IMR-90 (cell line): ENCODE measurements around the gene SLC16A2. TPM values are rescaled to one million over a fixed set of nuclear protein-coding genes. Genes with fewer than 3 reads are reported as not detected.

Source experiments
- ATAC-seq: fragments of 200-7000 bp; cut with Tn5 transposase; 2 replicates; pipeline ENCODE4 v1.9.1; 2020; ENCODE audit warnings: low read depth, mild to moderate bottlenecking, moderate library complexity
- BruUV-seq: library from RNA; stranded (reverse); fragments of 400-500 nt; replicated peaks from 2 replicates; lab custom pipeline; 2021; lab: Mats Ljungman, UMichigan
- CTCF ChIA-PET: fragments of 300-600 bp; formaldehyde crosslinking; extraction: SDS; loops from one replicate; lab custom pipeline; 2021; ENCODE audit warnings: antibody characterized with exemption; lab: Yijun Ruan, JAX
- POLR2A ChIA-PET: fragments of 300-600 bp; sonication (Branson Sonifier 250); formaldehyde crosslinking; loops from one replicate; lab custom pipeline; 2022; ENCODE audit warnings: antibody characterized with exemption; ENCODE audit not compliant: unreplicated experiment; lab: Charles Lee
- DNase-seq: peaks from one replicate; pipeline ENCODE4 v3.0.0; 2013
- H2AFZ ChIP-seq: replicated peaks from 2 replicates; pipeline ENCODE3; 2013; ENCODE audit warnings: low read length, mild to moderate bottlenecking; ENCODE audit not compliant: poor library complexity
- H2AK5ac ChIP-seq: 2 replicates; pipeline ENCODE4 v1.6.1; 2013; ENCODE audit warnings: low read depth, low read length, inconsistent platforms
- H2AK9ac ChIP-seq: replicated peaks from 2 replicates; pipeline ENCODE3; 2013; ENCODE audit warnings: mild to moderate bottlenecking, low read depth, low read length, moderate library complexity; ENCODE audit not compliant: poor library complexity
- H2BK120ac ChIP-seq: 2 replicates; pipeline ENCODE4 v1.6.1; 2013; ENCODE audit warnings: low read depth, low read length, inconsistent platforms
- H2BK15ac ChIP-seq: 3 replicates; pipeline ENCODE4 v1.6.1; 2013; ENCODE audit warnings: low read depth, low read length, inconsistent platforms
- H2BK20ac ChIP-seq: 2 replicates; pipeline ENCODE4 v1.6.1; 2013; ENCODE audit warnings: low read depth, mild to moderate bottlenecking, inconsistent platforms, low read length, moderate library complexity
- H2BK5ac ChIP-seq: 2 replicates; pipeline ENCODE4 v1.6.1; 2013; ENCODE audit warnings: mild to moderate bottlenecking, low read depth, low read length, inconsistent platforms; ENCODE audit not compliant: poor library complexity, severe bottlenecking
- H3K14ac ChIP-seq: replicated peaks from 2 replicates; pipeline ENCODE4 v1.6.1; 2013; ENCODE audit warnings: low read depth, low read length, inconsistent platforms
- H3K18ac ChIP-seq: 2 replicates; pipeline ENCODE4 v1.6.1; 2013; ENCODE audit warnings: low read depth, low read length, control low read depth
- H3K23ac ChIP-seq: 2 replicates; pipeline ENCODE4 v1.6.1; 2013; ENCODE audit warnings: low read depth, low read length, inconsistent platforms
- H3K27ac ChIP-seq: 2 replicates; pipeline ENCODE4 v1.5.1; 2013; ENCODE audit warnings: mild to moderate bottlenecking, control low read depth, low read length; ENCODE audit not compliant: insufficient read depth
- H3K27me3 ChIP-seq: 2 replicates; pipeline ENCODE4 v1.6.1; 2013; ENCODE audit warnings: low read length; ENCODE audit not compliant: control insufficient read depth, insufficient read depth
- H3K36me3 ChIP-seq: 2 replicates; pipeline ENCODE4 v1.6.1; 2013; ENCODE audit warnings: low read length, mixed read lengths; ENCODE audit not compliant: control insufficient read depth, insufficient read depth
- H3K4ac ChIP-seq: 2 replicates; pipeline ENCODE4 v1.6.1; 2013; ENCODE audit warnings: low read depth, low read length, inconsistent platforms
- H3K4me1 ChIP-seq: 2 replicates; pipeline ENCODE4 v1.6.1; 2013; ENCODE audit warnings: low read length, mixed read lengths; ENCODE audit not compliant: control insufficient read depth, insufficient read depth
- H3K4me2 ChIP-seq: 2 replicates; pipeline ENCODE4 v1.6.1; 2013; ENCODE audit warnings: low read depth, mild to moderate bottlenecking, control low read depth, low read length, moderate library complexity
- H3K4me3 ChIP-seq: 2 replicates; pipeline ENCODE4 v1.5.1; 2013; ENCODE audit warnings: low read depth, mild to moderate bottlenecking, control low read depth, low read length, moderate library complexity; ENCODE audit not compliant: insufficient read depth
- H3K56ac ChIP-seq: 2 replicates; pipeline ENCODE4 v1.6.1; 2013; ENCODE audit warnings: low read length, inconsistent platforms; ENCODE audit not compliant: insufficient read depth; ENCODE audit errors: extremely low read depth
- H3K79me1 ChIP-seq, 2 experiments: 2 replicates each; pipeline ENCODE4 v1.6.1; 2013; ENCODE audit warnings: low read length in 2 of 2, inconsistent platforms in 1 of 2, low read depth in 1 of 2
- H3K9ac ChIP-seq: 2 replicates; pipeline ENCODE4 v1.6.1; 2013; ENCODE audit warnings: low read depth, low read length, control low read depth
- H3K9me1 ChIP-seq: 2 replicates; pipeline ENCODE4 v1.6.1; 2013; ENCODE audit warnings: low read length, inconsistent platforms; ENCODE audit not compliant: insufficient read depth
- H3K9me3 ChIP-seq: 2 replicates; pipeline ENCODE4 v1.6.1; 2013; ENCODE audit warnings: low read length; ENCODE audit not compliant: control insufficient read depth, insufficient read depth
- H4K20me1 ChIP-seq: 2 replicates; pipeline ENCODE4 v1.6.1; 2013; ENCODE audit warnings: low read length, inconsistent platforms; ENCODE audit not compliant: insufficient read depth
- H4K5ac ChIP-seq: 2 replicates; pipeline ENCODE4 v1.6.1; 2013; ENCODE audit warnings: mild to moderate bottlenecking, low read depth, low read length, control low read depth
- H4K8ac ChIP-seq, 2 experiments: 2 replicates each; pipeline ENCODE4 v1.6.1; 2013; ENCODE audit warnings: low read depth in 2 of 2, low read length in 2 of 2, control low read depth in 1 of 2, inconsistent platforms in 1 of 2
- H4K91ac ChIP-seq: 2 replicates; pipeline ENCODE4 v1.6.1; 2013; ENCODE audit warnings: low read depth, low read length, inconsistent platforms; ENCODE audit not compliant: insufficient read depth
- BHLHE40 ChIP-seq: fragments of 150-350 bp; IDR thresholded peaks from 2 replicates; pipeline ENCODE4 v1.6.1; 2016; ENCODE audit warnings: mild to moderate bottlenecking, low read depth, low read length
- CEBPB ChIP-seq: IDR thresholded peaks from 2 replicates; pipeline ENCODE4 v1.6.1; 2012; ENCODE audit warnings: low read depth, low read length, improper control_type of control experiment
- CHD1 ChIP-seq: IDR thresholded peaks from 2 replicates; pipeline ENCODE4 v1.6.1; 2012; ENCODE audit warnings: low read depth, low read length, improper control_type of control experiment
- CTCF ChIP-seq: conservative IDR thresholded peaks from 2 replicates; pipeline ENCODE4 v1.5.1; 2012; ENCODE audit warnings: mild to moderate bottlenecking, low read depth, low read length, improper control_type of control experiment
- ELK1 ChIP-seq: fragments of 150-350 bp; IDR thresholded peaks from 2 replicates; pipeline ENCODE4 v1.6.1; 2016; ENCODE audit warnings: low read depth, mild to moderate bottlenecking, low read length, moderate library complexity, borderline replicate concordance
- MAZ ChIP-seq: IDR thresholded peaks from 2 replicates; pipeline ENCODE4 v1.6.1; 2012; ENCODE audit warnings: low read depth, mild to moderate bottlenecking, low read length, improper control_type of control experiment, moderate library complexity, borderline replicate concordance
- MXI1 ChIP-seq: IDR thresholded peaks from 2 replicates; pipeline ENCODE4 v1.6.1; 2012; ENCODE audit warnings: low read depth, mild to moderate bottlenecking, low read length, moderate library complexity, borderline replicate concordance
- RAD21 ChIP-seq: IDR thresholded peaks from 2 replicates; pipeline ENCODE4 v1.6.1; 2012; ENCODE audit warnings: low read length, improper control_type of control experiment
- RCOR1 ChIP-seq: IDR thresholded peaks from 2 replicates; pipeline ENCODE4 v1.6.1; 2012; ENCODE audit warnings: mild to moderate bottlenecking, low read length, improper control_type of control experiment; ENCODE audit not compliant: insufficient replicate concordance
- SMC3 ChIP-seq: fragments of 150-350 bp; IDR thresholded peaks from 2 replicates; pipeline ENCODE4 v1.6.1; 2016; ENCODE audit warnings: low read depth, mild to moderate bottlenecking, antibody characterized with exemption, low read length, moderate library complexity
- USF2 ChIP-seq: fragments of 150-350 bp; IDR thresholded peaks from 2 replicates; pipeline ENCODE4 v1.6.1; 2017; ENCODE audit warnings: mild to moderate bottlenecking, antibody characterized with exemption, low read length, low read depth
- WGBS, 2 experiments: methylation state at CpG; one replicate each; pipeline versions ENCODE4 v1.1.5 to v1.1.7; 2013; ENCODE audit warnings: missing lambda C conversion rate in 2 of 2; ENCODE audit not compliant: insufficient read length in 1 of 2; ENCODE audit errors: extremely low coverage in 2 of 2; 5-methylcytosine and 5-hydroxymethylcytosine counted together
- dilution Hi-C: fragments of 300-500 bp; cut with HindIII; formaldehyde crosslinking; loops from one replicate; pipeline ENCODE4 v1.14.3; 2018; ENCODE audit warnings: low sequenced_read_pairs; ENCODE audit not compliant: unreplicated experiment
- in situ Hi-C: fragments of 300-500 bp; cut with MboI; formaldehyde crosslinking; loops from 3 replicates; pipeline ENCODE4 v1.14.3; 2019; ENCODE audit warnings: low sequenced_read_pairs, inconsistent platforms, mixed read lengths
- intact Hi-C: fragments of 100-400 bp; cut with micrococcal nuclease; formaldehyde crosslinking; loops from 2 replicates; pipeline ENCODE4 v1.10.0; 2022
- polyA plus RNA-seq, 3 experiments: library from polyadenylated mRNA; depleted of rRNA; stranded (reverse); fragments of >200 nt; gene quantifications; 2 replicates each; pipeline ENCODE4 v1.2.3, GENCODE V29; 2012; ENCODE audit warnings: low replicate concordance in 1 of 3
- total RNA-seq: library from RNA; depleted of rRNA; stranded (reverse); fragments of >200 nt; gene quantifications from 2 replicates; pipeline ENCODE4 v1.2.3, GENCODE V29; 2012

The SLC16A2 gene
- total and polyA plus RNA-seq, 2 of the 4 experiments (the other 2 are of a cell fraction): 6.1 to 23.8 TPM

GRCh38 chrX:74535408-74536151, 114.3 kb downstream of the SLC16A2 start:
- H3K79me1 ChIP-seq: no peaks in the 10 kb centered on the region
- H3K4me3 ChIP-seq: peak overlapping the region; percentile 38
- no peak overlapping the region for H2AK5ac ChIP-seq
- H3K23ac ChIP-seq: no peak overlapping the region
- DNase-seq (peak; percentile 71), ATAC-seq (peak; percentile 61)
- H2BK20ac ChIP-seq: 0 out of 2 replicates have a peak overlapping the region, but pooled peaks have one; percentile 6
- H3K9me1 ChIP-seq: peaks cover 6% of the 10 kb centered on the region; the same call in 1 of the 2 replicates
- POLR2A ChIA-PET: no interaction called here
- in situ Hi-C loops (no loop called here), dilution Hi-C loops (no loop called here), intact Hi-C loops (loop anchor here (1.0 to 5.0 kb wide), 4 partner anchors 115 to 243 kb away; no protein-coding TSS in a partner anchor)
- TF ChIP-seq MAZ (no peak), ELK1 (no peak), RCOR1 (no peak), BHLHE40 (no peak), RAD21 (peak; percentile 53), CTCF (peak; percentile 47), MXI1 (no peak), USF2 (no peak), CEBPB (no peak), CHD1 (no peak), SMC3 (peak; percentile 15; the same call in 1 of the 2 replicates)
- no TSS peak for BruUV-seq
- no peak overlapping the region for H4K5ac ChIP-seq
- no peak overlapping the region for H3K56ac ChIP-seq
- no peak overlapping the region; the same call in 1 of the 2 replicates for H4K91ac ChIP-seq
- peak overlapping the region; percentile 3; the same call in 1 of the 2 replicates for H3K4ac ChIP-seq
- H3K4me1 ChIP-seq: peaks cover 6% of the 10 kb centered on the region; the same call in 1 of the 2 replicates
- no peak overlapping the region for H3K14ac ChIP-seq
- H3K27ac ChIP-seq: peak overlapping the region; percentile 83
- H4K20me1 ChIP-seq: no peaks in the 10 kb centered on the region
- CTCF ChIA-PET: interaction anchor here (0.7 to 2.5 kb wide), 3 partner anchors 10 to 151 kb away, joined by 4 to 9 read pairs (median 4); no protein-coding TSS in a partner anchor
- H2AFZ ChIP-seq: peak overlapping the region; percentile 86
- H2BK15ac ChIP-seq: no peak overlapping the region
- peak overlapping the region; percentile 39 for H3K9ac ChIP-seq
- H2BK120ac ChIP-seq: no peak overlapping the region; the same call in 1 of the 2 replicates
- 19% methylated on average over 5 of the region's 37 CpGs; no CpG with 5 or more reads in 1 of the 2 experiments for WGBS, 2 experiments
- H3K27me3 ChIP-seq: no peaks in the 10 kb centered on the region
- peaks cover 4% of the 10 kb centered on the region; the same call in 1 of the 2 replicates for H3K36me3 ChIP-seq
- peak overlapping the region; percentile 79 for H3K4me2 ChIP-seq
- peak overlapping the region; percentile 26 for H2BK5ac ChIP-seq
- H2AK9ac ChIP-seq: peak overlapping the region; percentile 9
- peak overlapping the region; percentile 50 to 77; a peak in 2 of 4 replicates for H4K8ac ChIP-seq
- no peaks in the 10 kb centered on the region for H3K9me3 ChIP-seq
- H3K18ac ChIP-seq: no peak overlapping the region
